Stimulated activated CD8-positive, alpha-beta memory T cell treated with anti-CD3 and anti-CD28 coated beads, Interleukin-12 subunit alpha, Interleukin-12 subunit beta, amount 100 ng/mL, for 24 hours (primary cell): ENCODE measurements around the gene ZRANB2.

Source experiments
- DNase-seq: peaks from one replicate; pipeline ENCODE4 v3.0.0-alpha.2; 2020; ENCODE audit errors: extremely low read depth

Gene ZRANB2

DNA sequence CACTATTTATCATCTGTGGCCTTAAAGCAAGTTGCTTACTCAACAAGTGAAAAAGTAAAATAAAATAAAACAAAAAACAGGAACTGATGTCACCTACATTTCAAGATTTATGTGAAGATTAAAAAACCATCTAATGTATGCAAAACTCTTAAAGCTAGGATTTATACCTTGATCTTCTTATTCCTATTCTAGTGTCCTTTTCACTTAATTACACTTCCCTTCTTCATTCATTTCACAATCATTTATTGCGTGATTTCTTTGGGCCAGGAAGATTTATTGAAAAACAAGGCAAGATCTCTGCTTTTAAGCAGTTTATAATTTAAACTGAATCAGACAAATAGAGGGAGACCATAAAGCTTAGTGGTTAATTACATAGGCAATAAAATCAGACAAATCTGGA, 51.9 kb downstream of the ZRANB2 start:
- no peak for DNase-seq

DNA sequence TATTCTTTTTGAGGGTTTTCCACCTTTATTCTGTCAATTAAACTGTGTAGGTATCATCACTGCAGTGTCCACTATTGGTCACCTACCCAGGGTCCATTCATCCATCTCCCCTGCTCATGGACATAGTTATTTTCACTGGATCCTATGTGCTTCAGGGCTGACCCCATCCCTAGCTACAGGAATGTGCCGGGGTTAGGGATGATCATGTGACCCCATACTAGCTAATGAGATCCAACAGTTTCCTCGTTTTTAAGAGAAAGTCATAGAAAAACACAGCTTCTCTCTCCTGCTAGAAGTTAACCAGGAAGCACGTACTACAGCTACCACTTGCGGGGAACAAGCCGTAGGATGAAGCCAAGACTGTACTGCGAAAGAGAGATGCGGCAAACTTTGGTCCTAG, 52.8 kb downstream of the ZRANB2 start:
- DNase-seq: no peak

DNA sequence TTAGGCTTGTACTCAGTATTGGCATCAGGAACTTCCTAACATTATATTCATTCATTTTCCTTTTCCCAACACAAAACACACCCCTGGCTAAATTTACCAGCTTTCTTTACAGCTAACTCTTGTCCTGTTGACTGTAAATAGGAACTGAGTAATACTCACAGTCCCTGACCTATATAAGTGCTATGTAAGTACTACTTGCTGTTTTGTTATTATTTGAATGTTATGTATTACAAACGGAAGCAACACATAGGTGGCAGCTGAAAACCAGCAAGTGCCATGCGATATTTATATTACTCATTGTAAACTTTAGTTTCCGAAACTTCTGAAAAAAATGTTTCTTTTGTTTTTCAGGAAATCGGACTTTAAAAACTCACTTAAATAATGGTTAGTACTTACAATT, 54.7 kb downstream of the ZRANB2 start:
- no peak for DNase-seq

DNA sequence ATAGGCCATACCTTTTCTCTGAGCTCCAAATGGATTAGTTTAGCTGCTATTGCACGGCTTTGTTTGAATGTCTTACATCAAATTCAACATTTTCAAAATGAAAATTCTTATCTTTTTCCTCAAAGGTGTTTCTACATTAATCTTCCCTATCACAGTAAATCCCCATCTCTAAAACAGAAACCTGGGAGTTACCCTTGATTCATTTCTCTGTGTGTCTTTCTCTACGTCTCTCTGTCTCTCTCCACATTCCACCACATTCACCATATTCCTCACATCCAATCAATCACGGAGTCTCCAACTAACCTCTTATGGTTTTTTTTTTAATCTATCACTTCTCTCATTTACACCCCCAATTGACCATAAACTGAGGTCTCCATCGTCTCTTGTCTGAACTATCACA, 57.3 kb downstream of the ZRANB2 start:
- no peak for DNase-seq

DNA sequence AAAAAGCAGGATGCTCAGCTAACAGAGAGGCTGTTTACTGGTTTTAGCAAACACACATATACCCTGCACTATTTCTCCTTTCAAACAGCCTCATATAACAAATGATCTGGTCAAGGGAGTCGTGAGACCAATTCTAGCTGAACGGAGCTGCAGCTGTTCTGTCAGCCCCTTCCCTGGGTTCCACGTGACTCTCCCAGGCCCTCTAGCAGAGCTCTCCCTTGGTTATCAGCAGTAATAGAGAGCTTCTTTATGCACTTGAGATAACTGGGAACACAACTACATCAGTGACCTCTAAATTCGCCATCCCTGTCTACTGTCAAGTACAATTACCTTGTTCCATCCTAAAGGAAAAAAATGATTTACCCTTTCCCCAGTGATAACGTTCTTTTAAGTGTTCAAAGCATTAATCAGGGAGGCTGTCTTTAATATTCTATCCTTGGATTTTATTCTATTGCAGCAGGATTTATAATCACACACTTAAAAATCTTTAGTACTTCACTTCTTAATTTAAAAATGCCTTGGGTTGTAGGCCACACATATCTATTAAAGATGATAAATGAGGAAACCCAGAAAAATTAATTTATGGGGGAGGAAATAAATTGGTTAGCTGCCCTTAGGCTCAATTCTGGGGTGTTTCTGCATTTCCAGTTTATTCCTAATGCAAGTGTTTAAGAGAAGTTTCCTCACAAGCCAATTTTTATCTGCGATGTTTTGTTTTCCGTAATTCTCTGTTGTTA, 61.4 kb downstream of the ZRANB2 start:
- no peak for DNase-seq

DNA sequence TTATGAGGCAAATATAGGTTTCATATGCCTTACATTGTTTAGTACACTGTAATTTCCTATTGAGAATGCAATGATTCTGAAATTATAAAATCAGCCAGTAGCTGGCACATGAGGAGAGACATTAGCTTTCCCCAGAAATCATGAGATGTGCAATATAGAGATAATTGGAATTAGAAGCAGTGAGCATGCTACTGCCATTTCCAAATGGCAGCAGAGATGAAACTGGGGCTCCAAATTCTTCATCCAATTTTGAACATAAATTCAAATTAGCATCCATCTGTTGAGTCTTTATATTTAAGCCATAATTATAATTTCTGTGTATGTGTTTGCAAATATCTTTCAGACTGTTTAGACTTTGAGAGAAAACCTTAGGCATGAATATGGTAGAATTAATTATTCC, 62.0 kb downstream of the ZRANB2 start:
- DNase-seq: no peak

DNA sequence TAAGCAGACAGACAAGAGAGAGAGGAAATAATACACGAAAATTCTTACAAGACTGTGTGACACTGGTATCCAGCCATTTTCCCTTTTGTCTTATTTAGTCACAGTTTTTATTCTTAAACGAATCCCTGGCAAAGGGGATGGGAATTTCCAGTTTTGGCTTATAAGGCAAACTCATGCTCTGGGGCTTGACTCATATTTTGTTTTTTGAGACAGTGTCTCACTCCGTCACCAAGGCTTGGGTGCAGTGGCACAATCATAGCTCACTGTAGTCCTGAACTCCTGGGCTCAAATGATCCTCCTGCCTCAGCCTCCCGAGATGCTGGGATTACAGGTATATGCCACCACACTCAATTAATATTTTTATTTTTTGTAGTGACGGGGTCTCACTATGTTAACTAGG, 65.1 kb downstream of the ZRANB2 start:
- DNase-seq: no peak

DNA sequence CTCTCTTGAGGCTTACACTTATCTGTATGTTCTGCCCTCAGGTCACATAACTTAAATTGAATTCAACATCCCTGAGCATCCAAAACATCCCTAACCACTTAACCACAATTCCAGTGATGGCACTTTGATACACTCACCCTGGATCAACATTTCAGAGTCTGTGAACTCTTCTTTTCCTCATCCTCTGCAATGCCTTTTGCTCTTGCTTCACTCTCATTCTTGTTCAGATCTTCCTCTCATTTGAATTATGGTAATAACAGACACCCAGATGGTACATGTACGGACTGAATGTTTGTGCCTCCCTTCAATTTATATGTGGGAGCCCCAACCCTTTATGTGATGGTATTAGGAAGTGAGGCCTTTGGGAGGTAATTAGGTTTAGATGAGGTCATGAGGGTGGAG, 66.7 kb downstream of the ZRANB2 start:
- DNase-seq: no peak
